ENCODE measurements around the gene MATN4. TPM values are rescaled to one million over a fixed set of nuclear protein-coding genes. Genes with fewer than 3 reads are reported as not detected.

The MATN4 gene
- polyA plus RNA-seq, 1 donor from 2014 or later: not detected

GRCh38 chr20:45318948-45319347 is 10.8 kb upstream of the MATN4 start:
- Histone ChIP-seq H3K4me3 (ENCODE audit: low read length) (no peak overlapping the region), H3K9ac (ENCODE audit: low read length) (no peak overlapping the region), H3K4me2 (ENCODE audit: low read length) (no peak overlapping the region), H3K79me2 (replicated peaks; ENCODE audit: insufficient read depth, low read length) (no peaks in the 10 kb centered on the region), H3F3A (ENCODE audit: insufficient read depth, low read length, poor library complexity, severe bottlenecking) (no peaks in the 10 kb centered on the region), H3K27me3 (ENCODE audit: insufficient read depth, low read depth, low read length) (no peaks in the 10 kb centered on the region), H3K9me2 (ENCODE audit: insufficient read depth, low read length) (no peaks in the 10 kb centered on the region), H3K27ac (ENCODE audit: low read length) (no peak overlapping the region), H3K36me3 (ENCODE audit: insufficient read depth, low read length) (no peaks in the 10 kb centered on the region), H4K20me1 (ENCODE audit: insufficient read depth) (no peaks in the 10 kb centered on the region), H2AFZ (ENCODE audit: low read depth, low read length) (no peak overlapping the region), H3K9me3 (ENCODE audit: low read length) (no peaks in the 10 kb centered on the region)
- no peak for TF ChIP-seq REST (IDR thresholded peaks at IDR 0.05; ENCODE audit: borderline replicate concordance)
- TF ChIP-seq EZH2 (IDR thresholded peaks at IDR 0.05; ENCODE audit: borderline replicate concordance, insufficient read depth, low read length, poor library complexity, severe bottlenecking): no peak
- no peak for TF ChIP-seq EP300 (conservative IDR thresholded peaks at IDR 0.05; ENCODE audit: poor library complexity, severe bottlenecking)
- no peak for TF ChIP-seq MXI1 (conservative IDR thresholded peaks at IDR 0.05; ENCODE audit: poor library complexity, severe bottlenecking)

DNA sequence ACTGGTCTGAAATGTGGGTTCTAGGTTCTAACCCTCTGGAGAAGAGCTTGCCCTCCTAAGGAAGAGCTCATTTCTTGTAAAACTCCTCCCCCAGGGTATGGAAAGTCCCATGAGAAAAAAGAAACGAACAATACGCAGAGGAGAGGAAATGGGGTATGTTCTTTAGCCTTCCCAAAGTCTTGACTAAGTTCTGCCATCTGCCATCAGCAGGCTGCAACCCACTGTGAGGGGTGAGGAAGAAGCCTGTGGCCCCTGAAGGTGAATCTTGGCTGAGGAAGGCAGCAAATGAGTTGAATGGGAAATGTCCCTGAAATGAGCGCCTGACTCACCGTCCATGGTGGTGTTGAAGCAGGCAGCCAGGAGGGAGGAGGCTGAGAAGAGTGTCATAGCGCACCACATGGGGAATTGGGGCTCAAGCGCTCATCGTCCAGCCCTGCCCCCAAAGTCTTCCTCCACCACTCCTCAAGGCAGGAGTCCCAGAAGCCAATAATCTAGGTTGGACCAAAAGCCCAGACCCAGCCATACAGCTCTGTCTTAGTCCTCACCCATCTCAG is 10.4 kb upstream of the MATN4 start:
- Histone ChIP-seq H3K4me2 (ENCODE audit: low read length) (no peak overlapping the region), H3K9me3 (ENCODE audit: low read length) (no peaks in the 10 kb centered on the region), H3K9me2 (ENCODE audit: insufficient read depth, low read length) (no peaks in the 10 kb centered on the region), H3K36me3 (ENCODE audit: insufficient read depth, low read length) (no peaks in the 10 kb centered on the region), H4K20me1 (ENCODE audit: insufficient read depth) (no peaks in the 10 kb centered on the region), H3K27me3 (ENCODE audit: insufficient read depth, low read depth, low read length) (no peaks in the 10 kb centered on the region), H3K27ac (ENCODE audit: low read length) (no peak overlapping the region), H3K9ac (ENCODE audit: low read length) (no peak overlapping the region), H3K4me3 (ENCODE audit: low read length) (no peak overlapping the region), H3F3A (ENCODE audit: insufficient read depth, low read length, poor library complexity, severe bottlenecking) (no peaks in the 10 kb centered on the region), H2AFZ (ENCODE audit: low read depth, low read length) (no peak overlapping the region), H3K79me2 (replicated peaks; ENCODE audit: insufficient read depth, low read length) (no peaks in the 10 kb centered on the region)
- TF ChIP-seq EZH2 (IDR thresholded peaks at IDR 0.05; ENCODE audit: borderline replicate concordance, insufficient read depth, low read length, poor library complexity, severe bottlenecking) (no peak), MXI1 (conservative IDR thresholded peaks at IDR 0.05; ENCODE audit: poor library complexity, severe bottlenecking) (no peak), SMC3 (conservative IDR thresholded peaks at IDR 0.05; ENCODE audit: poor library complexity) (no peak), RAD21 (conservative IDR thresholded peaks at IDR 0.05) (no peak), TAF1 (IDR thresholded peaks at IDR 0.05; ENCODE audit: low read depth) (no peak), POLR2AphosphoS5 (IDR thresholded peaks at IDR 0.05) (no peak), REST (IDR thresholded peaks at IDR 0.05; ENCODE audit: borderline replicate concordance) (no peak), EP300 (conservative IDR thresholded peaks at IDR 0.05; ENCODE audit: poor library complexity, severe bottlenecking) (no peak)
- TF ChIP-seq, protein P1, sequence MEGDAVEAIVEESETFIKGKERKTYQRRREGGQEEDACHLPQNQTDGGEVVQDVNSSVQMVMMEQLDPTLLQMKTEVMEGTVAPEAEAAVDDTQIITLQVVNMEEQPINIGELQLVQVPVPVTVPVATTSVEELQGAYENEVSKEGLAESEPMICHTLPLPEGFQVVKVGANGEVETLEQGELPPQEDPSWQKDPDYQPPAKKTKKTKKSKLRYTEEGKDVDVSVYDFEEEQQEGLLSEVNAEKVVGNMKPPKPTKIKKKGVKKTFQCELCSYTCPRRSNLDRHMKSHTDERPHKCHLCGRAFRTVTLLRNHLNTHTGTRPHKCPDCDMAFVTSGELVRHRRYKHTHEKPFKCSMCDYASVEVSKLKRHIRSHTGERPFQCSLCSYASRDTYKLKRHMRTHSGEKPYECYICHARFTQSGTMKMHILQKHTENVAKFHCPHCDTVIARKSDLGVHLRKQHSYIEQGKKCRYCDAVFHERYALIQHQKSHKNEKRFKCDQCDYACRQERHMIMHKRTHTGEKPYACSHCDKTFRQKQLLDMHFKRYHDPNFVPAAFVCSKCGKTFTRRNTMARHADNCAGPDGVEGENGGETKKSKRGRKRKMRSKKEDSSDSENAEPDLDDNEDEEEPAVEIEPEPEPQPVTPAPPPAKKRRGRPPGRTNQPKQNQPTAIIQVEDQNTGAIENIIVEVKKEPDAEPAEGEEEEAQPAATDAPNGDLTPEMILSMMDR (IDR thresholded peaks at IDR 0.05; ENCODE audit: poor library complexity, severe bottlenecking): no peak
